ENCODE measurements around the gene EAF1. TPM values are rescaled to one million over a fixed set of nuclear protein-coding genes. Genes with fewer than 3 reads are reported as not detected.
A peak's percentile ranks its signal among the peaks of the same experiment; 100 is the strongest.
"Not testable (repeated sequence)": the region's sequence is repeated elsewhere in the genome, so short reads cannot be mapped to it uniquely, and the experiment has no call there.

EAF1 gene
- total RNA-seq, 1 donor from 2014 or later, result 17.8 TPM

DNA sequence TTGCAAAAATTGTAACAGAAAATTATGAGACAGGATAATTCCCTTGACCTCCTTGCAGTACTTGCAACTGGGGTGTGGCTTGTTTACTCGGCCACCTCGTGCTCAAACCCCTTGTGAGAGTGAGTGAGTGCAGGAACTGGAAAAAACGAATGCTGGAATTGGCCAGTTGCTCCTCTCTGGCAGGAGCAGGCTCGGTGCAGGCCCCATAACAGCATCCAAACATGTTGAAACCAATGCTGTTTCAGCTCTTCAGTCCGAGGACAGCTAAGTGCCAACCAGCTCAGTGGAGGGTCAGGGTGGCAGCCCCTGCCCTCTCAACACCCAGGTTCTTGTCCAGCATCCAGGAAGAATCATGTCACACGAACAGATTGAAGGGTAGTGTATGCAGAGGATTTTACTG, 36.9 kb upstream of the EAF1 start:
- Mint-ChIP-seq H3K27ac (ENCODE audit: unreplicated experiment) (no peak overlapping the region), H3K36me3 (ENCODE audit: unreplicated experiment) (peaks cover 2% of the 10 kb centered on the region), H3K4me3 (ENCODE audit: unreplicated experiment) (no peak overlapping the region), H3K9me3 (ENCODE audit: unreplicated experiment) (no peaks in the 10 kb centered on the region), H3K4me1 (ENCODE audit: unreplicated experiment) (no peaks in the 10 kb centered on the region), H3K27me3 (ENCODE audit: unreplicated experiment) (peaks cover 7% of the 10 kb centered on the region)
- DNase-seq (ENCODE audit: extremely low spot score, unreplicated experiment), result no peak
- TF ChIP-seq CTCF (IDR thresholded peaks at IDR 0.05), result no peak

- DNase-seq (ENCODE audit: extremely low spot score, unreplicated experiment), result no peak
- no peak for TF ChIP-seq CTCF (IDR thresholded peaks at IDR 0.05)
- Mint-ChIP-seq H3K36me3 (ENCODE audit: unreplicated experiment) (peaks cover 2% of the 10 kb centered on the region), H3K27ac (ENCODE audit: unreplicated experiment) (no peak overlapping the region), H3K27me3 (ENCODE audit: unreplicated experiment) (peaks cover 10% of the 10 kb centered on the region), H3K4me3 (ENCODE audit: unreplicated experiment) (no peak overlapping the region), H3K4me1 (ENCODE audit: unreplicated experiment) (no peaks in the 10 kb centered on the region), H3K9me3 (ENCODE audit: unreplicated experiment) (peaks cover 2% of the 10 kb centered on the region)
Observed at GRCh38 chr3:15391007-15391406, 36.4 kb upstream of the EAF1 start.

- not testable (repeated sequence) for DNase-seq (ENCODE audit: extremely low spot score, unreplicated experiment); H3K9me3 Mint-ChIP-seq (ENCODE audit: unreplicated experiment); H3K36me3 Mint-ChIP-seq (ENCODE audit: unreplicated experiment); H3K27ac Mint-ChIP-seq (ENCODE audit: unreplicated experiment); H3K4me1 Mint-ChIP-seq (ENCODE audit: unreplicated experiment); H3K4me3 Mint-ChIP-seq (ENCODE audit: unreplicated experiment)
- peaks cover 13% of the 10 kb centered on the region for H3K27me3 Mint-ChIP-seq (ENCODE audit: unreplicated experiment)
Observed at GRCh38 chr3:15393252-15393651, 34.1 kb upstream of the EAF1 start.

- not testable (repeated sequence) for H3K4me3 Mint-ChIP-seq (ENCODE audit: unreplicated experiment); H3K4me1 Mint-ChIP-seq (ENCODE audit: unreplicated experiment); H3K36me3 Mint-ChIP-seq (ENCODE audit: unreplicated experiment); H3K27ac Mint-ChIP-seq (ENCODE audit: unreplicated experiment); H3K9me3 Mint-ChIP-seq (ENCODE audit: unreplicated experiment)
- peak; percentile 15 for DNase-seq (ENCODE audit: extremely low spot score, unreplicated experiment)
- peaks cover 13% of the 10 kb centered on the region for H3K27me3 Mint-ChIP-seq (ENCODE audit: unreplicated experiment)
Observed at GRCh38 chr3:15398731-15399133, 28.7 kb upstream of the EAF1 start.

DNA sequence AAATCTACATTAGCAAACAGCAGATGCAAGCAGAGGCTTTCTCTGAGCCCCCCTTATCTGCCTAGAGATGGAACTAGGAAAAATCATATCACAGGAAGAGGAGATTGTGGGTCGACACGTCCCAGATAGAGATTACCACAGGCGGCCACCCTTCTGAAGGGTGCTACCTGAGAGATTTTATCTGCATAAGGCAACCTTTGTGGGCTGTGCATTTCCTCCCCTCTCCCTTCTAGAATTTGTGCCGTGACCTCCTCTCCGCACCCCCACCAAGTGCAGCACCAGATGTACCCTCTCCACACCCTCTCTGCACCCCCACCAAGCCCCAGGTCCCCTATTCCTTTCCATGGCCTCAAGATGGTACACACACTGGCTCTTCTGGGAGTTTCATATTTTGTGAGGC, 27.4 kb upstream of the EAF1 start:
- Mint-ChIP-seq H3K4me1 (ENCODE audit: unreplicated experiment) (no peaks in the 10 kb centered on the region), H3K4me3 (ENCODE audit: unreplicated experiment) (no peak overlapping the region), H3K9me3 (ENCODE audit: unreplicated experiment) (peaks cover 10% of the 10 kb centered on the region), H3K36me3 (ENCODE audit: unreplicated experiment) (peaks cover 2% of the 10 kb centered on the region), H3K27me3 (ENCODE audit: unreplicated experiment) (peaks cover 11% of the 10 kb centered on the region), H3K27ac (ENCODE audit: unreplicated experiment) (no peak overlapping the region)
- DNase-seq (ENCODE audit: extremely low spot score, unreplicated experiment), result peak; percentile 73
- no peak for TF ChIP-seq CTCF (IDR thresholded peaks at IDR 0.05)

GRCh38 chr3:15401936-15402335, 25.5 kb upstream of the EAF1 start:
- Mint-ChIP-seq H3K27me3 (ENCODE audit: unreplicated experiment) (no peaks in the 10 kb centered on the region), H3K4me1 (ENCODE audit: unreplicated experiment) (no peaks in the 10 kb centered on the region), H3K36me3 (ENCODE audit: unreplicated experiment) (peaks cover 2% of the 10 kb centered on the region), H3K4me3 (ENCODE audit: unreplicated experiment) (no peak overlapping the region), H3K9me3 (ENCODE audit: unreplicated experiment) (peaks cover 5% of the 10 kb centered on the region), H3K27ac (ENCODE audit: unreplicated experiment) (no peak overlapping the region)
- TF ChIP-seq CTCF (IDR thresholded peaks at IDR 0.05), result no peak
- no peak for DNase-seq (ENCODE audit: extremely low spot score, unreplicated experiment)

Data from osteocyte (in vitro differentiated cells).